K562 (cell line): Measurements from ENCODE around the gene SLC7A6. TPM values are rescaled to one million over a fixed set of nuclear protein-coding genes. Genes with fewer than 3 reads are reported as not detected.

Experiments
- ATAC-seq: fragments of 200-7000 bp; cut with Tn5 transposase; 3 replicates; pipeline ENCODE4 v1.9.1; 2020; ENCODE audit warnings: moderate library complexity
- BruUV-seq: library from RNA; stranded (reverse); fragments of 400-500 nt; replicated peaks from 2 replicates; lab custom pipeline; 2021; lab: Mats Ljungman, UMichigan
- CTCF ChIA-PET: fragments of 300-600 bp; formaldehyde crosslinking; extraction: SDS; loops from one replicate; lab custom pipeline; 2021; ENCODE audit warnings: low intra/inter-chr PET ratio; lab: Yijun Ruan, JAX
- POLR2A ChIA-PET: fragments of 300-600, 350-650 bp; sonication (Branson Sonifier 250); formaldehyde crosslinking; extraction: SDS; loops from one replicate; lab custom pipeline; 2021; ENCODE audit warnings: antibody characterized with exemption, inconsistent platforms; lab: Yijun Ruan, JAX
- DNase-seq, 4 experiments: peaks; one replicate each; pipeline versions ENCODE4 v3.0.0 to v3.0.0-alpha.2; 2011 to 2018; ENCODE audit warnings: low spot score in 3 of 4, mixed read lengths in 3 of 4; ENCODE audit errors: extremely low read depth in 1 of 4
- FAIRE-seq: peaks from 2 replicates; lab custom pipeline; 2011; peaks lifted over from hg19 to GRCh38; lab: Jason Lieb, UNC
- H2AFZ ChIP-seq: 2 replicates; pipeline ENCODE4 v1.6.0; 2011; ENCODE audit warnings: low read depth, low read length, control low read depth, inconsistent platforms
- H3K27ac ChIP-seq: fragments of 200-600 bp; 3 replicates; pipeline ENCODE4 v1.8.0; 2011; ENCODE audit warnings: low read depth, mild to moderate bottlenecking, control low read depth, inconsistent platforms, low read length, moderate library complexity, mixed read lengths; ENCODE audit errors: extremely low read depth
- H3K27me3 ChIP-seq, 2 experiments: fragments of 300-600 bp in 1 of 2; 2 replicates in 1 of 2; 3 replicates in 1 of 2; pipeline versions ENCODE4 v1.6.0 to v1.8.0; 2011; ENCODE audit warnings: inconsistent platforms in 2 of 2, low read length in 2 of 2, mild to moderate bottlenecking in 1 of 2, mixed read lengths in 1 of 2, moderate library complexity in 1 of 2; ENCODE audit not compliant: control insufficient read depth in 2 of 2, insufficient read depth in 2 of 2
- H3K36me3 ChIP-seq: fragments of 300-600 bp; 3 replicates; pipeline ENCODE4 v1.8.0; 2011; ENCODE audit warnings: mild to moderate bottlenecking, low read length, inconsistent platforms; ENCODE audit not compliant: control insufficient read depth, insufficient read depth
- H3K4me1 ChIP-seq, 2 experiments: fragments of 200-600 bp in 1 of 2; replicated peaks in 1 of 2; 2 replicates in 1 of 2; 3 replicates in 1 of 2; pipeline versions ENCODE4 v1.5.1 to v1.8.0; 2011; ENCODE audit warnings: inconsistent platforms in 2 of 2, low read length in 2 of 2, mild to moderate bottlenecking in 1 of 2, mixed read lengths in 1 of 2, moderate library complexity in 1 of 2; ENCODE audit not compliant: control insufficient read depth in 2 of 2, insufficient read depth in 2 of 2
- H3K4me2 ChIP-seq: 2 replicates; pipeline ENCODE4 v1.6.1; 2011; ENCODE audit warnings: low read length, control low read depth, inconsistent platforms, mixed read lengths; ENCODE audit not compliant: insufficient read depth
- H3K4me3 ChIP-seq: fragments of 200-600 bp; sonication (generic), shearing (Covaris generic); 2 replicates; pipeline ENCODE4 v1.5.1; 2016; ENCODE audit warnings: control low read depth, inconsistent platforms
- H3K79me2 ChIP-seq: fragments of 200-600 bp; 3 replicates; pipeline ENCODE4 v1.8.0; 2011; ENCODE audit warnings: low read length, inconsistent platforms; ENCODE audit not compliant: control insufficient read depth, insufficient read depth
- H3K9ac ChIP-seq, 2 experiments: 2 replicates each; pipeline versions ENCODE4 v1.6.0 to v1.6.1; 2011; ENCODE audit warnings: low read depth in 2 of 2, low read length in 2 of 2, control low read depth in 1 of 2, inconsistent platforms in 1 of 2, mild to moderate bottlenecking in 1 of 2, mixed read lengths in 1 of 2; ENCODE audit not compliant: insufficient read depth in 1 of 2
- H3K9me1 ChIP-seq: one replicate; pipeline ENCODE4 v1.6.0; 2011; ENCODE audit warnings: inconsistent platforms, mild to moderate bottlenecking, low read length, moderate library complexity; ENCODE audit not compliant: control insufficient read depth, insufficient read depth
- H3K9me3 ChIP-seq: replicated peaks from 2 replicates; pipeline ENCODE4 v1.5.1; 2011; ENCODE audit warnings: low read depth, low read length, inconsistent platforms; ENCODE audit not compliant: control insufficient read depth, insufficient read depth
- H4K20me1 ChIP-seq: replicated peaks from 2 replicates; pipeline ENCODE4 v1.6.1; 2011; ENCODE audit warnings: low read length, inconsistent platforms, mixed read lengths; ENCODE audit not compliant: control insufficient read depth, insufficient read depth
- FOSL1 ChIP-seq: fragments of 200-800 bp; sonication (Bioruptor generic); conservative IDR thresholded peaks from 2 replicates; pipeline ENCODE4 v1.6.1; 2016; ENCODE audit warnings: missing genetic modification characterization, missing compliant biosample characterization
- PHF20 ChIP-seq: fragments of 450-650 bp; IDR thresholded peaks from 2 replicates; pipeline ENCODE4 v1.6.1; 2018; ENCODE audit not compliant: partially characterized antibody
- ZNF121 ChIP-seq: sonication (generic); formaldehyde crosslinking; conservative IDR thresholded peaks from 2 replicates; pipeline ENCODE4 v1.8.0; 2022; ENCODE audit warnings: missing genetic modification reagents
- WGBS: fragments of 100-300 bp; shearing (Covaris generic); methylation state at CpG from one replicate; pipeline ENCODE4 v1.1.6; 2016; ENCODE audit warnings: low coverage, mixed read lengths; ENCODE audit not compliant: insufficient coverage; ENCODE audit errors: missing lambda C conversion rate; 5-methylcytosine and 5-hydroxymethylcytosine counted together
- in situ Hi-C: fragments of 300-500 bp; cut with MboI; formaldehyde crosslinking; loops from 4 replicates; pipeline ENCODE4 v1.15.0; 2018; ENCODE audit warnings: inconsistent platforms, mixed read lengths
- intact Hi-C: fragments of 100-400 bp; cut with micrococcal nuclease; formaldehyde crosslinking; loops from 2 replicates; pipeline ENCODE4 v1.14.2; 2022
- polyA plus RNA-seq, 8 experiments: library from polyadenylated mRNA; depleted of rRNA in 4 of 8; stranded (reverse) in 5 of 8; unstranded in 3 of 8; fragments of >200 nt; fragmentation: Nextera tagmentation in 2 of 8; fragmentation: Illumina TruSeq in 1 of 8; extraction: Ambion mirVana in 2 of 8; extraction: Trizol in 1 of 8; gene quantifications; 2 replicates each; pipeline versions ENCODE4 v1.2.1 to v1.2.3, GENCODE V29; 2011 to 2014; ENCODE audit warnings: inconsistent platforms in 1 of 8, missing spikeins in 1 of 8
- total RNA-seq, 7 experiments: library from RNA; depleted of rRNA in 6 of 7; stranded (reverse); fragments of >200 nt in 6 of 7; fragmentation: Illumina TruSeq in 2 of 7; extraction: Trizol in 2 of 7; gene quantifications; 2 replicates each; pipeline versions ENCODE4 v1.2.1 to v1.2.3, GENCODE V29; 2011 to 2021; ENCODE audit warnings: low replicate concordance in 1 of 7

The SLC7A6 gene
- total and polyA plus RNA-seq, 9 of the 15 experiments (the other 6 are each of a cell fraction or from before 2014, with no cell fraction given): 12.6 to 60.1 (median 29.8) TPM

GRCh38 chr16:68287276-68288251 lies 23.2 kb downstream of the SLC7A6 start:
- no TSS peak for BruUV-seq
- peak overlapping the region; percentile 16; the same call in 1 of the 3 replicates for H3K27ac ChIP-seq
- H3K36me3 ChIP-seq: peaks cover 78% of the 10 kb centered on the region
- 89% methylated on average over 11 of the region's 11 CpGs for WGBS
- no peaks in the 10 kb centered on the region for H3K9me3 ChIP-seq
- intact Hi-C loops: no loop called here
- peaks cover 14 to 37% of the 10 kb centered on the region in 2 experiments for H3K4me1 ChIP-seq
- H3K9ac ChIP-seq: peak overlapping the region in 1 of 2 experiments; percentile 28; a peak in 1 of 4 replicates
- ChIA-PET POLR2A (interaction anchor here (0.6 to 3.0 kb wide), 8 partner anchors 8 to 46 kb away, joined by 3 to 27 read pairs (median 5); partner anchors contain the start of gene SLC7A6), CTCF (no interaction called here)
- in situ Hi-C loops: no loop called here
- no peaks in the 10 kb centered on the region for H3K9me1 ChIP-seq
- peaks cover 32% of the 10 kb centered on the region for H3K79me2 ChIP-seq
- peak; percentile 47; the same call in 1 of the 2 replicates for TF ChIP-seq FOSL1 (tag)
- TF ChIP-seq ZNF121 (CRISPR knock-in tag): 0 out of 2 replicates have a peak, but pooled peaks have one; percentile 7
- TF ChIP-seq PHF20: no peak
- no peak for FAIRE-seq
- H4K20me1 ChIP-seq: peaks cover 7% of the 10 kb centered on the region; the same call in 1 of the 2 replicates
- no peak overlapping the region for H3K4me2 ChIP-seq
- no peaks in the 10 kb centered on the region for H3K27me3 ChIP-seq
- no peak overlapping the region for H3K4me3 ChIP-seq
- 0 out of 3 replicates have a peak, but pooled peaks have one; percentile 8 for ATAC-seq
- peak in 1 of 4 experiments; percentile 36 for DNase-seq
- H2AFZ ChIP-seq: no peak overlapping the region
